Stimulated activated CD4-positive, alpha-beta T cell treated with anti-CD3 and anti-CD28 coated beads, Interleukin-1b, Interleukin-23, amount 100 ng/mL, for 48 hours (primary cell): ENCODE measurements around the gene RAI1.
A peak's percentile ranks its signal among the peaks of the same experiment; 100 is the strongest.
"Not testable (repeated sequence)": the region's sequence is repeated elsewhere in the genome, so short reads cannot be mapped to it uniquely, and the experiment has no call there.

ENCODE experiments used
- DNase-seq: peaks from one replicate; pipeline ENCODE4 v3.0.0-alpha.2; 2020

The RAI1 gene

DNA sequence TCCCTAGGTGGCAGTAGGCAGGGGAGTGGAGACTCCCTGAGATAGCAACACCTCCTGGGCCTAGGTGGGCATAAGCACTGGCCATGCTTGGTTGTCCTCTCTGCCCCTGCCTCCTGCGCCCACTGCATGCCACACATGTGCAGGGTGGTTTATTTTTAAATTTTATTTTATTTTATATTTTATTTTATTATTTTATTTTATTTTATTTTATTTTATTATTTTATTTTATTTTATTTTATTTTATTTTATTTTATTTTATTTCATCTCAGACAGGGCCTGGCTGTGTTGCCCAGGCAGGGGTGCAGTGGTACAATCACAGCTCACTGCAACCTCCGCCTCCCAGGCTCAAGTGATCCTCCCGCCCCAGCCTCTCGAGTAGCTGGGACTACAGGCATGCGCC is 126.9 kb downstream of the RAI1 start:
- not testable (repeated sequence) for DNase-seq

- DNase-seq = no peak
Measured at GRCh38 chr17:17808706-17809432, 127.6 kb downstream of the RAI1 start.

DNA sequence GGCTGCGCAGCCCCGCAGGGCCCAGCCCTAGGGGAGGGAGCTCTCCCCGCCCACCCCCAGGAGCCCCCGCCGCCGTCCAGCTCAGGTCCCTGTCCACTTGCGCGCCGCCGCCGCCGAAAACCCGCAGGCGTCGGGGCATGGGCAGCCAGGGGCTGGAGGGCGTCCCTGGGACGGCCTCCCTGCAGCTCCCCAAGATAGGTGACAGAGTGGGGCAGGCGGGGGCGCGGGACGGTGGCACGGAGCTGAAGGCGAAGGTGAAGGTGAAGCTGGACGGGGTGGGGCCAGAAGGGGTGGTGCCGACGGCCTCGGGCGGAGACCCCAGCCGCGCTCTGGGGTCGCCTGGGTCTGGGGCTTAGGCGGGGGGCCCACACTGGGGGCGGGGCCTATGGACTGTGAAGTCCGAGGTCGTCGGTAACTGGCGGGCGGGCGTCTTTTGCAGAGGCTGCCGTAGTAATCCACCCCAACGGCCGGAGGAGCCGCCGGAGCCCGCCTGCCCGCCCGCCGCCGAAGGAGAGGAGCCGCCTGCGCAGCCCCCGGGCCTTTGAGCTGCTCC is 128.3 kb downstream of the RAI1 start:
- DNase-seq = no peak

- no peak for DNase-seq
Measured at GRCh38 chr17:17810084-17810894, 129.0 kb downstream of the RAI1 start.

GRCh38 chr17:17810895-17811248 is 129.6 kb downstream of the RAI1 start:
- no peak for DNase-seq

DNA sequence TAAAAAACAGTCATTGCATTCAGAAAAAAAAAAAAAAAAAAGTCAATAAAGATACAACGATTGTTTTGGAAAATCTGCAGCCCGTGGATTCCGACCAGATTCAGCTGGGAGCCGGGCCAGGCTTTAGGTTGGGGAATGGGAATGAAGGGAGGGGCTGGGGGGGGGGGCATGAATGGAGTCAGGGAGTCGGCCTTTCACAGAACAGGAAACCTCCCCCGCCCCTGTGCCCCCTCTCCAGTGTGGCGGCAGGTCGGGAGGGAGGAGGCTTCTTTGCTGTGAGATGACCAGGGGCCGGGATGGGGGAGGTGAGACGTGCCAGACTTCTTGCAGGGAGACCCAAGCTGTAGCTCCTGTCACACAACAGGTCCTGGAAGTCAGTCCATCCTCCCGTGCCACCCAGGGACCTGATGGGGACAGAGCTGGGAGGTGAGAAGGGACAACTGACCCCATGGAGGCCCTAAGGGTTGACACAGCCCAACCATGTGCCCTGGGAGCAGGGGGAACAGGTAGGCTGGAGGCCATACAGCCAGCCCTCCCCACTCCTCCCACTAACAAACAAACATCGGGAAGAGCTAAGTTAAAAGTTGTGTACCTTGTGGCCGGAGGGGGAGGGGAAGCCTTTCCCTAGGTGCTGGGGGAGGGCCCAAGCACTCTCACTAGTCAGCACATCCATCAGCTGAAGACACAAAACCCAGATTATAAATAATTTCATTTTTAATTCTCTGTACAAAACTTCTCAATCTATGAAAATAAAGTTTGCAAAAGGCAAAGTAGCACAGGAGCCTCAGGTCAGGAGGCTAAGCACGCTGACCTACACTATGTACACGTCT is 130.3 kb downstream of the RAI1 start:
- DNase-seq = no peak

GRCh38 chr17:17812211-17813054 is 131.2 kb downstream of the RAI1 start:
- peak; percentile 57 for DNase-seq

DNA sequence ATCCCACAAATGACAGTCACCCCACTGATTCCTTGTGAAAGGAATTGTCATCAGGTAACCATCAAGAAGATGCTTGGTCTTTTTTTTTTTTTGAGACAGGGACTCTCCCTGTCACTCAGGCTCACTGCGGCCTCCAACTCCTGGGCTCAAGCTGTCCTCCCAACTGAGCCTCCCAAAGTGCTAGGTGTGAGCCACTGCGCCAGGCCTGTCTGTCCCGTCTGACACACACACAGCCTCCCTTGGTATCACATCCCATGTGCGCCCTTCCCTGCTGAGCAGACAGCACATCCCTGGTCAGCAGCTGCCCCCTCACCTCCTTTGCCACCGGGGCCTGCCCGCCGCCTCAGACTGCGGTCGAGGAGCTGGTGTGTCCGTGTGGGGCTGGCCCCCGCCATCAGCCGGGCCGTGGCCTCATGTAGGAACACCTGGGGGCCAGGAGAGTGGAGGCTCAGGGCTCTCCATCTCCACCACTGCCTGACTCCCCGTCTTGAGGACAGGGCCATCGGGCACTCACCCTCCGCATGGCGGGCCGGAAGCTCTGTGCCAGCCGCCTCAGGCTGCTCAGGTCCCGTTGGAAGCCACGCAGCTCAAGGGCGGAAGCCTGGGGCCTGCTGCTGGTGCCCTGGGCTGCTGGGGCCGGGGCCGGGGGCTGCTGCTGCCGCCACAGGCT is 131.9 kb downstream of the RAI1 start:
- no peak for DNase-seq

- DNase-seq = no peak
Measured at GRCh38 chr17:17813725-17814095, 132.5 kb downstream of the RAI1 start.

- no peak for DNase-seq
Measured at GRCh38 chr17:17814162-17815061, 133.2 kb downstream of the RAI1 start.

DNA sequence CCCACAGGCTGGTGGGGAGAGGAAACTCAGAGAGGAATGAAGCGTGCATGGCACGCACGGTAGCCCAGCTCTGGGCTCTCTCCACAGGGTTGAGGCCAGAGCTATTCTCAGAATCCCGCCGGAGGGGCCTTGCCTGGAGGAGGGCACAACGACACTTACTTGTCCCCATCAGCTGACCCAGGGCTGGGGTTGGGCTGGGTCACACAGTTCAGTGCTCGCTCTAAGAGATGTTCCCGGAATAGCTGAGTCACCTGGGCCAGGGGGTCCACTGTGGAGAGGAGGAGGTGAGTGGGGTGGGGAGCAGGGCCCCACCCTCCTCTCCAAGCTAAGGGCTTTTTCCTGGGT is 133.8 kb downstream of the RAI1 start:
- DNase-seq = no peak

- no peak for DNase-seq
Measured at GRCh38 chr17:17815436-17816200, 134.4 kb downstream of the RAI1 start.

DNA sequence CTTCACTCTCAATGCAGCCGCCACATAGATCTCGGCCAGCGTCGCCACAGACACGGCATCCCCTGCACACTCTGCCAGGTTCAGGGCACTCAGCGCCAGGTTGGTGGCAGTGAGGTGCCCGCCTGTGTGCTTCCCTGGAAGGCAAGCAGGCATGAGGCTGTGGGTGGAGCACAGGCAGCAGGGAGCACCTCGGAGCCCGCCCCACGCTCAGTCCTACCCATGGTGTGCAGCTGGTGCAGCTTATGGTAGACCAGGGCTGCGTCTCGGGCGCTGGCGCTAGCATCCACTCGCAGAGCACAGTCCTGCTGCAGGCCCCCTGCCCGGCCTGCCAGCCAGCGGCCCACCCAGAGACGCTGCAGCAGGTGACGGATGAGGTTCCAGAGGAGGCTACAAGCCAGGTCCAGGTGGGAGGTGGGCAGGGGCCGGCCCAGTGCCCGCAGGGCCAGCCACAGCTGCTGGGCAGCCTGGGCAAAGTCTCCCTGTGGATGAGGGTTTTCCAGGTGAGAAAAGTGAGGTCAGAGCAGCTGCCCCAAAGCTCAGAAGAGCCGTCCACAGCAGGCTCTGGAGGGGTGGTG is 135.1 kb downstream of the RAI1 start:
- DNase-seq = no peak

DNA sequence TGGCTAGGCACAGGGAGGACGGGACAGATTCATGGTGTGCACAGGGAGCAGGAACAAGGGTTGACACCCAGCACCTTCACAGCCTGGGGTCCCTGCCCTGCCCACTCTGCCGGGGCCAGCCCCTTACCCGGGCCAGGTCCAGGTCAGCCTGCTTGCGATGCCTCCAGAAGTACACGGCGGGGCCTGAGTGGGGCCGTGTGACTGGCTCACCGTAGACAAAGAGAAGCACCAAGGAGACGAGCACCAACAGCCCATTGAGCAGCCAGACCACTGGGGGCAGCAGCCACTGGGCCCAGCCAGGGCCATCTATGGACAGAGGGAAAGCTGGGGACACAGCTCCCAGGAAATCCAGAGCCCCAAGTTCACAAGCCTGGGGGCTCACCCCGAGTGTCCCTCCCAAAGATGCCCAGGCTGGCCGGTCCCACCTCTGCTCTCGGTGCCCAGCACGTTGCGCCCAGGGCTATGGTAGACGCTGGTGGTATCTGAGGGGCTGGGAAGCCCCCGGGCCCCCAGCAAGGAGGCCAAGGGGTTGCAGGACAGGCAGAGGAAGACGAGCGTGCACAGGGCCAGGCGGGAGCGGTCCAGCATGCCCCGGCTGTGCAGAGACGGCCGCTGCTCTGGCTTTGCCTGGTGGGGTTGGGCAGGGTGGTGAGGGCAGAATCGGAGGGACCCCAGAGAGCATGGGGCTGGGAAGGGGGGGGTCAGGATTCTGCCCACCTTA is 135.7 kb downstream of the RAI1 start:
- DNase-seq = no peak

- DNase-seq = no peak
Measured at GRCh38 chr17:17817552-17817947, 136.3 kb downstream of the RAI1 start.

DNA sequence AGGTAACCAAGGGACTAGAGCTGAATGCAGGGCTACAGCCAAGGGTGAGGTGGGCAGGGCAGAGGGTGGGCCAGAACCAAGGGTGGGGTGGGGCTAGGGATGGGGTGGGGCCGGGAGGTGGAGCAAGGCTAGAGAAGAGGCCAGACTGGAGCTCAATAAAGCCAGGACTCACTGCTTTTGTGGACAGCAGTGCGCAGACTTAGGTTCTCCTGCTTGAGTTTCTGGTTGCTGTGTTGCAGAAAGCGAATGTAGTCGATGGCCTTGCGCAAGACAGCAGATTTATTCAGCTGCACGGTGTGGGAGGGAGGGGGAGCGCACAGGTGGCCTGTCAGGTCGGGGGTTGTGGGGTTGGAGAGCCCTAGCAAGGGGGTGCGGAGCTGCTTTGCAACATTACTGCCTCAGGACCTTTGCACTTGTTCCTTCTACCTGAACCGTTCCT is 136.8 kb downstream of the RAI1 start:
- no peak for DNase-seq

- DNase-seq = no peak
Measured at GRCh38 chr17:17819111-17819510, 137.9 kb downstream of the RAI1 start.

GRCh38 chr17:17819561-17819995 is 138.3 kb downstream of the RAI1 start:
- DNase-seq = peak; percentile 87

GRCh38 chr17:17820046-17820445 is 138.8 kb downstream of the RAI1 start:
- DNase-seq = no peak
